Small intestine (tissue), 7 donors: ENCODE measurements around the gene ATP1A3. TPM values are rescaled to one million over a fixed set of nuclear protein-coding genes. Genes with fewer than 3 reads are reported as not detected.
A peak's percentile ranks its signal among the peaks of the same experiment; 100 is the strongest.

Source experiments
- DNase-seq, 2 donors: peaks; one replicate each; pipeline versions ENCODE4 v3.0.0 to v3.0.0-alpha.2; 2013
- FAIRE-seq: peaks from 2 replicates; lab custom pipeline; 2012; peaks lifted over from hg19 to GRCh38; lab: Jason Lieb, UNC
- H3K27ac ChIP-seq, 3 donors: one replicate each; pipeline ENCODE4 v1.5.1; 2013; ENCODE audit warnings: low read length in 2 of 3, mild to moderate bottlenecking in 2 of 3, control low read depth in 1 of 3, inconsistent platforms in 1 of 3, low read depth in 1 of 3, moderate library complexity in 1 of 3
- H3K27me3 ChIP-seq, 3 donors: one replicate each; pipeline ENCODE4 v1.6.1; 2013; ENCODE audit warnings: low read length in 3 of 3, inconsistent platforms in 1 of 3; ENCODE audit not compliant: control insufficient read depth in 3 of 3, insufficient read depth in 3 of 3
- H3K36me3 ChIP-seq, 3 donors: one replicate each; pipeline ENCODE4 v1.6.1; 2013; ENCODE audit warnings: low read length in 3 of 3, inconsistent platforms in 1 of 3, low read depth in 1 of 3, mild to moderate bottlenecking in 1 of 3, moderate library complexity in 1 of 3; ENCODE audit not compliant: control insufficient read depth in 3 of 3, insufficient read depth in 2 of 3
- H3K4me1 ChIP-seq, 3 donors: one replicate each; pipeline ENCODE4 v1.6.1; 2013; ENCODE audit warnings: low read length in 2 of 3, inconsistent platforms in 1 of 3, low read depth in 1 of 3, mild to moderate bottlenecking in 1 of 3, moderate library complexity in 1 of 3; ENCODE audit not compliant: control insufficient read depth in 3 of 3, insufficient read depth in 2 of 3
- H3K4me3 ChIP-seq, 3 donors: one replicate each; pipeline ENCODE4 v1.5.1; 2013; ENCODE audit warnings: low read length in 3 of 3, control low read depth in 1 of 3, inconsistent platforms in 1 of 3, low read depth in 1 of 3, mild to moderate bottlenecking in 1 of 3, moderate library complexity in 1 of 3
- H3K9me3 ChIP-seq, 2 donors: one replicate each; pipeline ENCODE4 v1.6.1; 2013; ENCODE audit warnings: low read depth in 1 of 2, low read length in 1 of 2; ENCODE audit not compliant: control insufficient read depth in 2 of 2, insufficient read depth in 1 of 2
- WGBS, 3 donors: extraction: QIAGEN DNeasy Blood & Tissue Kit; methylation state at CpG; one replicate each; pipeline ENCODE4 v1.1.7; 2013; 5-methylcytosine and 5-hydroxymethylcytosine counted together
- polyA plus RNA-seq, 4 donors: library from polyadenylated mRNA; stranded (reverse) in 3 of 4; unstranded in 1 of 4; fragments of 200-250 nt in 3 of 4; fragments of 120-200 nt in 1 of 4; gene quantifications; one replicate each; pipeline versions ENCODE4 v1.2.1 to v1.2.3, GENCODE V29; 2013
- donor health status: healthy with polysubstance abuse.
- donor health status: control.
- donor health status: control.
- donor health status: Bipolar disorder and iron deficiency.
- donor health status: healthy.

The ATP1A3 gene
- polyA plus RNA-seq, 4 donors = 0.81 to 4.3 (median 1.3) TPM; not detected in 1

- no peaks in the 10 kb centered on the region for H3K9me3 ChIP-seq
- peaks cover 0 to 91% (median 40%) of the 10 kb centered on the region in 3 donors for H3K27me3 ChIP-seq
- peak within 1 kb of the TSS in 2 of 3 donors; percentile 35 to 47 for H3K4me3 ChIP-seq
- no peaks in the 10 kb centered on the region for H3K36me3 ChIP-seq
- peaks cover 0 to 7% (median 0%) of the 10 kb centered on the region in 3 donors for H3K4me1 ChIP-seq
- H3K27ac ChIP-seq = no peak within 1 kb of the TSS
- DNase-seq (no peak), FAIRE-seq (no peak)
- 0 to 1% (median 0%) methylated on average over 30 to 49 of the region's 49 CpGs for WGBS, 3 donors
These were observed 65.8 kb downstream of the ATP1A3 start, which contains the start of gene ERFL for GRCh38 chr19:41928221-41928683. Gene ERFL (minus strand): TSS chr19:41928449. CDS start chr19:41912919, 15,530 bp downstream.

- no peak for DNase-seq
- Histone ChIP-seq H3K9me3 (no peaks in the 10 kb centered on the region), H3K27me3 (peaks cover 0 to 94% (median 45%) of the 10 kb centered on the region in 3 donors), H3K4me3 (peak overlapping the region in 2 of 3 donors; percentile 35 to 47), H3K36me3 (no peaks in the 10 kb centered on the region), H3K4me1 (peaks cover 0 to 7% (median 0%) of the 10 kb centered on the region in 3 donors), H3K27ac (no peak overlapping the region)
- WGBS, 3 donors = 4 to 6% (median 5%) methylated on average over 34 to 43 of the region's 43 CpGs
- FAIRE-seq = no peak
These were observed 66.4 kb downstream of the ATP1A3 start for GRCh38 chr19:41927497-41928192.

GRCh38 chr19:41926763-41927496 lies 67.1 kb downstream of the ATP1A3 start:
- WGBS, 3 donors = 36 to 56% (median 51%) methylated on average over 16 of the region's 16 CpGs
- Histone ChIP-seq H3K27ac (no peak overlapping the region), H3K27me3 (peaks cover 0 to 94% (median 45%) of the 10 kb centered on the region in 3 donors), H3K4me3 (no peak overlapping the region), H3K4me1 (peaks cover 0 to 7% (median 0%) of the 10 kb centered on the region in 3 donors), H3K36me3 (no peaks in the 10 kb centered on the region), H3K9me3 (no peaks in the 10 kb centered on the region)
- FAIRE-seq = no peak
- no peak for DNase-seq

GRCh38 chr19:41926028-41926762 lies 67.8 kb downstream of the ATP1A3 start:
- no peak for DNase-seq
- peaks cover 0 to 94% (median 44%) of the 10 kb centered on the region in 3 donors for H3K27me3 ChIP-seq

GRCh38 chr19:41925208-41926003 lies 68.6 kb downstream of the ATP1A3 start:
- no peak for FAIRE-seq
- WGBS, 3 donors = 51 to 54% (median 54%) methylated on average over 7 of the region's 7 CpGs

More at GRCh38 chr19:41926028-41926762, 67.8 kb downstream of the ATP1A3 start:
- 26 to 57% (median 38%) methylated on average over 24 to 27 of the region's 27 CpGs for WGBS, 3 donors
- Histone ChIP-seq H3K4me1 (peaks cover 0 to 7% (median 0%) of the 10 kb centered on the region in 3 donors), H3K4me3 (no peak overlapping the region), H3K36me3 (no peaks in the 10 kb centered on the region), H3K9me3 (no peaks in the 10 kb centered on the region), H3K27ac (no peak overlapping the region)
- FAIRE-seq = no peak

GRCh38 chr19:41924151-41925145 lies 69.6 kb downstream of the ATP1A3 start:
- Histone ChIP-seq H3K4me1 (peaks cover 0 to 7% (median 0%) of the 10 kb centered on the region in 3 donors), H3K36me3 (no peaks in the 10 kb centered on the region), H3K4me3 (no peak overlapping the region), H3K27ac (no peak overlapping the region), H3K9me3 (no peaks in the 10 kb centered on the region), H3K27me3 (peaks cover 0 to 93% (median 41%) of the 10 kb centered on the region in 3 donors)
- WGBS, 3 donors = 16 to 40% (median 36%) methylated on average over 13 of the region's 13 CpGs
- DNase-seq = no peak
- no peak for FAIRE-seq

More at GRCh38 chr19:41925208-41926003, 68.6 kb downstream of the ATP1A3 start:
- no peak for DNase-seq
- H3K27me3 ChIP-seq = peaks cover 0 to 94% (median 45%) of the 10 kb centered on the region in 3 donors
- H3K4me1 ChIP-seq = peaks cover 0 to 7% (median 0%) of the 10 kb centered on the region in 3 donors
- no peaks in the 10 kb centered on the region for H3K36me3 ChIP-seq
- H3K27ac ChIP-seq = no peak overlapping the region
- H3K4me3 ChIP-seq = no peak overlapping the region
- H3K9me3 ChIP-seq = no peaks in the 10 kb centered on the region
